ENCODE measurements around the gene CUZD1.
A peak's percentile ranks its signal among the peaks of the same experiment; 100 is the strongest.
"Not testable (repeated sequence)": the region's sequence is repeated elsewhere in the genome, so short reads cannot be mapped to it uniquely, and the experiment has no call there.

CUZD1 gene

GRCh38 chr10:122845783-122846332 lies at the start of gene CUZD1:
Gene CUZD1 (minus strand): TSS chr10:122845857. CDS start chr10:122845843, 14 bp downstream.
- no peak for DNase-seq (ENCODE audit: low read depth)

- DNase-seq (ENCODE audit: low read depth), result no peak
These were observed 48.7 kb upstream of the CUZD1 start for GRCh38 chr10:122894261-122894944.

GRCh38 chr10:122884166-122884565 lies 38.5 kb upstream of the CUZD1 start:
- DNase-seq (ENCODE audit: low read depth), result peak; percentile 35

GRCh38 chr10:122882766-122883165 lies 37.1 kb upstream of the CUZD1 start:
- no peak for DNase-seq (ENCODE audit: low read depth)

GRCh38 chr10:122879339-122880273 lies 33.9 kb upstream of the CUZD1 start, which contains the start of gene FAM24B:
Gene FAM24B (minus strand): TSS chr10:122879581. CDS start chr10:122850515, 29,066 bp downstream.
- DNase-seq (ENCODE audit: low read depth), result peak; percentile 97

GRCh38 chr10:122878799-122879338 lies 33.2 kb upstream of the CUZD1 start:
- DNase-seq (ENCODE audit: low read depth), result peak; percentile 23

- DNase-seq (ENCODE audit: low read depth), result no peak
These were observed 31.6 kb upstream of the CUZD1 start for GRCh38 chr10:122877264-122877663.

GRCh38 chr10:122876467-122876855 lies 30.8 kb upstream of the CUZD1 start:
- no peak for DNase-seq (ENCODE audit: low read depth)

- no peak for DNase-seq (ENCODE audit: low read depth)
These were observed 30.3 kb upstream of the CUZD1 start for GRCh38 chr10:122875843-122876466.

GRCh38 chr10:122871947-122872346 lies 26.3 kb upstream of the CUZD1 start:
- DNase-seq (ENCODE audit: low read depth), result not testable (repeated sequence)

- DNase-seq (ENCODE audit: low read depth), result not testable (repeated sequence)
These were observed 23.1 kb upstream of the CUZD1 start for GRCh38 chr10:122868768-122869167.

- peak; percentile 67 for DNase-seq (ENCODE audit: low read depth)
These were observed 21.3 kb upstream of the CUZD1 start for GRCh38 chr10:122866757-122867482.

GRCh38 chr10:122864901-122865300 lies 19.2 kb upstream of the CUZD1 start:
- DNase-seq (ENCODE audit: low read depth), result peak; percentile 57

GRCh38 chr10:122864194-122864592 lies 18.5 kb upstream of the CUZD1 start:
- DNase-seq (ENCODE audit: low read depth), result peak; percentile 57

GRCh38 chr10:122863216-122864193 lies 17.8 kb upstream of the CUZD1 start:
- no peak for DNase-seq (ENCODE audit: low read depth)

GRCh38 chr10:122861711-122862161 lies 16.1 kb upstream of the CUZD1 start:
- peak; percentile 83 for DNase-seq (ENCODE audit: low read depth)

GRCh38 chr10:122859527-122859926 lies 13.9 kb upstream of the CUZD1 start:
- no peak for DNase-seq (ENCODE audit: low read depth)

GRCh38 chr10:122858042-122858441 lies 12.4 kb upstream of the CUZD1 start:
- not testable (repeated sequence) for DNase-seq (ENCODE audit: low read depth)

- peak; percentile 48 for DNase-seq (ENCODE audit: low read depth)
These were observed 11.2 kb upstream of the CUZD1 start for GRCh38 chr10:122856902-122857301.

- DNase-seq (ENCODE audit: low read depth), result no peak
These were observed 10.1 kb upstream of the CUZD1 start for GRCh38 chr10:122855745-122856144.

Data from iris pigment epithelial cell (primary cell).